OCI-LY3 (cell line): ENCODE results near the gene WNT6.

Source experiments
- H2AFZ ChIP-seq: fragments of 200-600, 300-600 bp; shearing (Covaris generic); 2 replicates; pipeline ENCODE4 v1.6.0; 2014; ENCODE audit warnings: antibody characterized with exemption, low read depth, low read length
- H3K27ac ChIP-seq: fragments of 200-600, 300-600 bp; sonication (generic); 2 replicates; pipeline ENCODE4 v1.5.1; 2014; ENCODE audit warnings: mild to moderate bottlenecking, low read length, moderate library complexity, mixed read lengths
- H3K27me3 ChIP-seq: fragments of 200-600, 300-600 bp; sonication (generic); 2 replicates; pipeline ENCODE4 v1.6.1; 2014; ENCODE audit warnings: low read depth, low read length, mixed read lengths
- H3K36me3 ChIP-seq: fragments of 200-600, 300-600 bp; sonication (generic); replicated peaks from 2 replicates; pipeline ENCODE3; 2014; ENCODE audit warnings: low read depth, low read length, mixed read lengths
- H3K4me1 ChIP-seq: fragments of 300-600, 200-600 bp; sonication (generic); 2 replicates; pipeline ENCODE4 v1.6.1; 2014; ENCODE audit warnings: low read length, mixed read lengths
- H3K4me2 ChIP-seq: fragments of 200-600, 300-600 bp; sonication (generic); 2 replicates; pipeline ENCODE4 v1.6.1; 2014; ENCODE audit warnings: low read length, mixed read lengths
- H3K4me3 ChIP-seq: fragments of 300-600, 200-600 bp; sonication (generic); 2 replicates; pipeline ENCODE4 v1.5.1; 2014; ENCODE audit warnings: antibody characterized with exemption, mild to moderate bottlenecking, low read length, moderate library complexity
- H3K79me2 ChIP-seq: fragments of 300-600, 200-600 bp; shearing (Covaris generic); 2 replicates; pipeline ENCODE4 v1.6.1; 2014; ENCODE audit warnings: mild to moderate bottlenecking, low read length, mixed read lengths
- H3K9ac ChIP-seq: fragments of 300-600, 200-600 bp; shearing (Covaris generic); 2 replicates; pipeline ENCODE4 v1.6.0; 2014; ENCODE audit warnings: mild to moderate bottlenecking, low read length, moderate library complexity
- H3K9me3 ChIP-seq: fragments of 200-600, 300-600 bp; shearing (Covaris generic); 2 replicates; pipeline ENCODE4 v1.6.1; 2014; ENCODE audit warnings: low read length, mixed read lengths; ENCODE audit not compliant: insufficient read depth
- H4K20me1 ChIP-seq: fragments of 200-600, 300-600 bp; sonication (generic); 2 replicates; pipeline ENCODE4 v1.6.1; 2016; ENCODE audit warnings: low read length, mixed read lengths; ENCODE audit not compliant: insufficient read depth
- CTCF ChIP-seq: fragments of 200-600, 300-600 bp; sonication (generic); IDR thresholded peaks from 2 replicates; pipeline ENCODE4 v1.5.1; 2014; ENCODE audit warnings: antibody characterized with exemption, low read length, low read depth
- EZH2phosphoT487 ChIP-seq: fragments of 200-600 bp; shearing (Covaris generic); IDR thresholded peaks from 2 replicates; pipeline ENCODE4 v1.6.1; 2018; ENCODE audit warnings: antibody characterized with exemption, mixed run types, low read depth

WNT6 gene

DNA sequence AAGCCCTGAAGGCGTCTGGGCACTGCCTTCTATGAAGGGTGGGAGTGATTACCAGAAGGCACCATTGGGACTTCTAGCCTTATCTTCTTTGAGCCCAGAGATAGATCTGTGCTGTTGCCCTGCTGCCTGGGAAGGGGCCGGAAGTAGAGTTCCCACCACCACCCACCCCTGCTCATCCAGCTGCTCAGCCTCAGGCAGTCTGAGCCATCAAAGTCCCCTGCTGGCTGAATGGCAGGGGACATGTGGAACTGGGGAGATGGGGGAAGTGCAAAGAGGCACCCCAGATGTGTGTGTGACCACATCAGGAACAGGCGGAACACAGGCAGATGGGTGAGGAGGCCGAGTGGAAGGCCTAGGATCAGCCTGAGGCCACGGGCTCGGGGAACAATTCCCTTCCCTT lies 17.7 kb downstream of the WNT6 start:
- peaks cover 47% of the 10 kb centered on the region for H3K4me1 ChIP-seq
- H3K27me3 ChIP-seq, result no peaks in the 10 kb centered on the region
- peak overlapping the region; percentile 95; the same call in 1 of the 2 replicates for H3K4me2 ChIP-seq
- H3K36me3 ChIP-seq, result peaks cover 15% of the 10 kb centered on the region
- peak overlapping the region; percentile 10; the same call in 1 of the 2 replicates for H3K27ac ChIP-seq
- peaks cover 26% of the 10 kb centered on the region for H3K79me2 ChIP-seq
- H3K9me3 ChIP-seq, result no peaks in the 10 kb centered on the region
- H2AFZ ChIP-seq, result no peak overlapping the region
- H3K4me3 ChIP-seq, result no peak overlapping the region; the same call in 1 of the 2 replicates
- TF ChIP-seq CTCF, result no peak
- TF ChIP-seq EZH2phosphoT487, result no peak
- H3K9ac ChIP-seq, result peak overlapping the region; percentile 98; the same call in 1 of the 2 replicates
- H4K20me1 ChIP-seq, result no peaks in the 10 kb centered on the region

- no peaks in the 10 kb centered on the region for H3K9me3 ChIP-seq
- no peak overlapping the region for H2AFZ ChIP-seq
- peak overlapping the region; percentile 10; the same call in 1 of the 2 replicates for H3K27ac ChIP-seq
- H3K36me3 ChIP-seq, result peaks cover 20% of the 10 kb centered on the region
- peaks cover 49% of the 10 kb centered on the region for H3K4me1 ChIP-seq
- peak overlapping the region; percentile 98; the same call in 1 of the 2 replicates for H3K9ac ChIP-seq
- peak overlapping the region; percentile 95 for H3K4me2 ChIP-seq
- peaks cover 29% of the 10 kb centered on the region for H3K79me2 ChIP-seq
- peak overlapping the region; percentile 46; the same call in 1 of the 2 replicates for H3K4me3 ChIP-seq
- H3K27me3 ChIP-seq, result no peaks in the 10 kb centered on the region
- no peaks in the 10 kb centered on the region for H4K20me1 ChIP-seq
- no peak for TF ChIP-seq EZH2phosphoT487
- no peak for TF ChIP-seq CTCF
Observed at GRCh38 chr2:218877891-218878290, 18.3 kb downstream of the WNT6 start.

GRCh38 chr2:218878486-218878885 lies 18.9 kb downstream of the WNT6 start:
- Histone ChIP-seq H3K27ac (peak overlapping the region; percentile 98), H3K36me3 (peaks cover 23% of the 10 kb centered on the region), H3K27me3 (no peaks in the 10 kb centered on the region), H3K4me1 (peaks cover 53% of the 10 kb centered on the region), H3K9me3 (no peaks in the 10 kb centered on the region), H3K9ac (peak overlapping the region; percentile 98; the same call in 1 of the 2 replicates), H2AFZ (no peak overlapping the region), H3K4me3 (peak overlapping the region; percentile 46; the same call in 1 of the 2 replicates), H3K4me2 (peak overlapping the region; percentile 95), H3K79me2 (peaks cover 33% of the 10 kb centered on the region), H4K20me1 (no peaks in the 10 kb centered on the region)
- TF ChIP-seq EZH2phosphoT487 (no peak), CTCF (no peak)

DNA sequence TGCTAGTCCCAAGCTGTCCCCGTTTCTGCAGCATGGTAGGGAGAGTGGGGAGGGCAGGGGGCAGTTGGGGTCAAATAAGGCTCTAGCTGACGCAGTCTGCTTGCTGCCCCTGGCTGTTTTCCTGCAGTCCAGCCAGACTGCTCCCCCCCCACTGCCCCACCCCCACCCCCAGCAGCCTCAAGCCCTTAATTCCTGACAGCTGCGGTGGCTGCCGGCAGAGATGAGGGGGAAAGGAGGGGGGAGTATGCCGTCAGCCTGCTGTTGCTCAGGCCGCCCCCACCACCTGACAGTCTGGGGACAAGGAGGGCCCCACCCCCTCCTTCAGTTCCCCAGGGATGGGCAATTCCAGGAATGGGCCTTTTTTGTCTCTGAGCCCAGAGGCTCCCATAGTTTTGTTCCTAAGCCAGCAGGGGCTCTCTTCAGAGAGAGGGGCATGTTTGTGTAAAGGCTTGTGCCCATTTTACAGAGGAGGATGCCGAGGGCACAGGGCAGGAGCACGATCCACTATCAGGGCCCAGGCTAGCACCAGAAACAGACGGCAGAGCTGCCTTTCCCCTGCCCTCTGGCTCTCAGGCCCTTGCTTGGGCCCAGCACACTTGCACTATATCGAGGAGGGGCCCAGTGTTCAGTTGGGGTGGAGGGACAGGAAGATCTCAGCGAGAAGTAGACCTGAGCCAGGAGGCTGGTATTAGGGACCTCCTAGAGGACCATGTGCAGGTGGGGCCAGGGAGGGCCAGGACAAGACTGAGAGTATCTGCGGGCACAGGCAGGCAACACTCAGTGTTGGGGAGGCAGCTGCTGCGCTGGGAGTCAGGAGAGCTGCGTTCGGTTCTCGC lies 19.5 kb downstream of the WNT6 start:
- Histone ChIP-seq H3K4me1 (peaks cover 58% of the 10 kb centered on the region), H4K20me1 (no peaks in the 10 kb centered on the region), H3K9me3 (no peaks in the 10 kb centered on the region), H3K27me3 (no peaks in the 10 kb centered on the region), H3K36me3 (peaks cover 26% of the 10 kb centered on the region), H3K9ac (peak overlapping the region; percentile 98), H3K27ac (peak overlapping the region; percentile 98), H3K4me3 (peak overlapping the region; percentile 99), H2AFZ (no peak overlapping the region), H3K79me2 (peaks cover 36% of the 10 kb centered on the region), H3K4me2 (peak overlapping the region; percentile 95)
- no peak for TF ChIP-seq EZH2phosphoT487
